ENCODE results near the gene PDS5B.
"Not testable (repeated sequence)": the region's sequence is repeated elsewhere in the genome, so short reads cannot be mapped to it uniquely, and the experiment has no call there.

PDS5B gene

GRCh38 chr13:32728327-32728726 is 142.1 kb downstream of the PDS5B start:
- in situ Hi-C loops (cut with HindIII; ENCODE audit: low pct_unique_long_range_greater_than_20kb, low sequenced_read_pairs) = no loop called here

DNA sequence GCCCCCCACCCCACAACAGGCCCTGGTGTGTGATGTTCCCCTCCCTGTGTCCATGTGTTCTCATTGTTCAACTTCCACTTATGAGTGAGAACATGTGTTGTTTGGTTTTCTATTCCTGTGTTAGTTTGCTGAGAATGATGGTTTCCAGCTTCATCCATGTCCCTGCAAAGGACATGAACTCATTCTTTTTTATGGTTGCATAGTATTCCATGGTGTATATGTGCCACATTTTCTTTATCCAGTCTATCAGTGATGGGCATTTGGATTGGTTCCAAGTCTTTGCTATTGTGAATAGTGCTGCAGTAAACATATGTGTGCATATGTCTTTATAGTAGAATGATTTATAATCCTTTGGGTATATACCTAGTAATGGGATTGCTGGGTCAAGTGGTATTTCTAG is 142.8 kb downstream of the PDS5B start:
- DNase-seq (ENCODE audit: low read depth in 1 of 2, low spot score in 1 of 2); in situ Hi-C loops (cut with HindIII; ENCODE audit: low pct_unique_long_range_greater_than_20kb, low sequenced_read_pairs): not testable (repeated sequence)

More at GRCh38 chr13:32728327-32728726, 142.1 kb downstream of the PDS5B start:
- TF ChIP-seq JUND (IDR thresholded peaks at IDR 0.05; ENCODE audit: low read depth) = no peak
- DNase-seq (ENCODE audit: low read depth in 1 of 2, low spot score in 1 of 2) = no peak

GRCh38 chr13:32731074-32731473 is 144.8 kb downstream of the PDS5B start:
- in situ Hi-C loops (cut with HindIII; ENCODE audit: low pct_unique_long_range_greater_than_20kb, low sequenced_read_pairs) = no loop called here
- TF ChIP-seq JUND (IDR thresholded peaks at IDR 0.05; ENCODE audit: low read depth) = no peak
- no peak for DNase-seq (ENCODE audit: low read depth in 1 of 2, low spot score in 1 of 2)

GRCh38 chr13:32731576-32731975 is 145.3 kb downstream of the PDS5B start:
- DNase-seq (ENCODE audit: low read depth in 1 of 2, low spot score in 1 of 2) = no peak
- TF ChIP-seq JUND (IDR thresholded peaks at IDR 0.05; ENCODE audit: low read depth) = no peak
- in situ Hi-C loops (cut with HindIII; ENCODE audit: low pct_unique_long_range_greater_than_20kb, low sequenced_read_pairs) = no loop called here

- no peak for TF ChIP-seq JUND (IDR thresholded peaks at IDR 0.05; ENCODE audit: low read depth)
- in situ Hi-C loops (cut with HindIII; ENCODE audit: low pct_unique_long_range_greater_than_20kb, low sequenced_read_pairs) = no loop called here
These were observed 147.4 kb downstream of the PDS5B start for GRCh38 chr13:32733690-32734089.

DNA sequence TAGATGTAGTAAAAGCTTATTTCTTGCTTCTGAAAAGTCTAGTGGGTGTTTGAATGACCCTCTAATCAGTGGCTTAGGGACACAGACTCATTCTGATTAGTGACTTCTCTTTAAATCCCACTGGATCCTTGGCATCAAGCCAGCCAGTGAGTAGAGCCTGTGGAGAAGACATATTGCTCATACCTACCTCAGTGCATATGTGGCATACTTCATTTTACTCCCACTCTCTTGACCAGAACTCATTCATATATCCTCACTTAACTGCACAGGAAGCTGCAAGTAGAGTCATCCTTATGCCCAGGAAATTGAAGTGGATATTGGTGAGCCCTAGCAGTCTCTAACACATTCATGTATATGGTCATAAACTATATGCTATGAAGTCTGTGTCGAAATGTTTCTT is 148.3 kb downstream of the PDS5B start:
- TF ChIP-seq JUND (IDR thresholded peaks at IDR 0.05; ENCODE audit: low read depth) = no peak
- in situ Hi-C loops (cut with HindIII; ENCODE audit: low pct_unique_long_range_greater_than_20kb, low sequenced_read_pairs) = no loop called here
- DNase-seq (ENCODE audit: low read depth in 1 of 2, low spot score in 1 of 2) = no peak

More at GRCh38 chr13:32733690-32734089, 147.4 kb downstream of the PDS5B start:
- DNase-seq (ENCODE audit: low read depth in 1 of 2, low spot score in 1 of 2) = no peak

- TF ChIP-seq JUND (IDR thresholded peaks at IDR 0.05; ENCODE audit: low read depth) = no peak
- in situ Hi-C loops (cut with HindIII; ENCODE audit: low pct_unique_long_range_greater_than_20kb, low sequenced_read_pairs) = no loop called here
- DNase-seq (ENCODE audit: low read depth in 1 of 2, low spot score in 1 of 2) = no peak
These were observed 149.6 kb downstream of the PDS5B start for GRCh38 chr13:32735859-32736258.

- DNase-seq (ENCODE audit: low read depth in 1 of 2, low spot score in 1 of 2) = no peak
- in situ Hi-C loops (cut with HindIII; ENCODE audit: low pct_unique_long_range_greater_than_20kb, low sequenced_read_pairs) = no loop called here
- no peak for TF ChIP-seq JUND (IDR thresholded peaks at IDR 0.05; ENCODE audit: low read depth)
These were observed 150.4 kb downstream of the PDS5B start for GRCh38 chr13:32736648-32737047.

DNA sequence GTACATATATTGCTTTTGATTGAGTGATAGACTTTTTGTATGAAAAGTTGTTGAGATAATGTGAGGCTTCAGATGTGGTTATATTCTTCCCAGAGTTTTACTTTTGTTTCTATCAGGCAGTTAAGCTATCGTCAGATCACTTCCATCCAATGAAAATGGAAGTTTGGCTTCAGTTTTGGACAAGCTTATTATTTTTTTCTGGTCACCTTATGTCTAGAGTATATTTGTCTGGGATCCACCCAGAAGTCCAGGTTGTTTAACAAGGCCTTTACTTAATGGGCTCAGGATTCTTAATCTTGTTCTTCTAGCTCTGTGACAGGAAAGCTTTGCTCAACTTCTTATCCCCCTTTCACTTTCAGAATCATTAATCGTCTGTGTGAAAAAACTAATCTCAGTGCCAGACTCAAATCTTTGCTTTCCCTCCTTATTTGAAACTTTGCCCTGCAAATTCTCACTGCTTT is 150.9 kb downstream of the PDS5B start:
- no peak for TF ChIP-seq JUND (IDR thresholded peaks at IDR 0.05; ENCODE audit: low read depth)
- no peak for DNase-seq (ENCODE audit: low read depth in 1 of 2, low spot score in 1 of 2)
- in situ Hi-C loops (cut with HindIII; ENCODE audit: low pct_unique_long_range_greater_than_20kb, low sequenced_read_pairs) = no loop called here

DNA sequence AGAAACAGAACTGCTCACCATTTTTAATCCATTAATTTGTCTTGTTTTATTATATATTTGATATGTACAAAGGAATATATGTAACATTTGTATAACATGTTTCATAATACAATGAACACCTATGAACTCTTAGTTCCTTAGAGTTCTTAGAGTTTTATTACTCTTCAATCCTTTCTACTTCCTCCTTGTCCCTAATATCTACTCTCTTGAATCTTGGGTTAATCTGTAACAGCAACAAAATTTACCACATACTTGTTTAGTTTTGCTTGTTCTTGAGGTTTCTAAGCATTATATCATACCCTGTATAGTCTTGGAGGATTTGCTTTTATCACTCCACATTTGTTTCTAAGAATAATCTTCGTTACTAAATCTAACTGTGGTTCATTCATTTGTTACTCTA is 151.4 kb downstream of the PDS5B start:
- TF ChIP-seq JUND (IDR thresholded peaks at IDR 0.05; ENCODE audit: low read depth) = no peak
- DNase-seq (ENCODE audit: low read depth in 1 of 2, low spot score in 1 of 2) = no peak
- in situ Hi-C loops (cut with HindIII; ENCODE audit: low pct_unique_long_range_greater_than_20kb, low sequenced_read_pairs) = no loop called here

DNA sequence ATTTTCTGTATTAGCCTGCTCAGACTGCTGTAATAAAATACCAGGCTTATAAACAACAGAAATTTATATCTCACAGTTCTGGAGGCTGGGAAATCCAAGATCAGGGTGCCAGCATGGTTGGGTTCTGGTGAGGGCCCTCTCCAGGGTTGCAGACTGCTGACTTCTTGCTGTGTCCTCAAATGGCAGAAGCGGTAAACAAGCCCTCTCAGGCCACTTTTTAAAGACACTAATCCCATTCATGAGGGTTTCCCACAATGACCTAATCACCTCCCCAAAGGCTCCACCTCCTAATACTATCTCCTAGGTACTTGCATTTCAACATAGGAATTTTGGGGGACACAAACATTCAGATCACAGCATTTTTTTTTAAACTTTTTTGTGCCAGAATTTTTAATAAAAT is 159.3 kb downstream of the PDS5B start:
- in situ Hi-C loops (cut with HindIII; ENCODE audit: low pct_unique_long_range_greater_than_20kb, low sequenced_read_pairs) = no loop called here
- no peak for TF ChIP-seq JUND (IDR thresholded peaks at IDR 0.05; ENCODE audit: low read depth)
- no peak for DNase-seq (ENCODE audit: low read depth in 1 of 2, low spot score in 1 of 2)

DNA sequence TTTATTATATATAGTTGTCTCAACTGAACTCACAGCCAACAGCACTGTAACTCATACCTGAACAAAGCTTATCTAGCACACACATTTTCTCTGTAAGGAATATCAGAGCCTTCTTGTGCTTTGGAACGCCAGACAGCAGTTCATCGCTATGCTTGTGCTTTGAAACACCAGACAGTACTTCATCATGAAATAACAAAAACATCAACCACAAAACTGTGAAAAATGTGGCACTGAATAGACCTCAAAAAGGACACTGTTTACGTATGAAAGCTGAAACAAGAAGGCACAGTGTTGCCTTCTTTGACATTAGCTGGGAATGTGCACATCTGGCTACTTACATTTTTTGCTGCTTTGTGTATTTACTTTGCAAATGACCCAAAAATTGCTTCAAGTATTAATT is 160.2 kb downstream of the PDS5B start:
- in situ Hi-C loops (cut with HindIII; ENCODE audit: low pct_unique_long_range_greater_than_20kb, low sequenced_read_pairs) = no loop called here
- no peak for TF ChIP-seq JUND (IDR thresholded peaks at IDR 0.05; ENCODE audit: low read depth)
- DNase-seq (ENCODE audit: low read depth in 1 of 2, low spot score in 1 of 2) = no peak

DNA sequence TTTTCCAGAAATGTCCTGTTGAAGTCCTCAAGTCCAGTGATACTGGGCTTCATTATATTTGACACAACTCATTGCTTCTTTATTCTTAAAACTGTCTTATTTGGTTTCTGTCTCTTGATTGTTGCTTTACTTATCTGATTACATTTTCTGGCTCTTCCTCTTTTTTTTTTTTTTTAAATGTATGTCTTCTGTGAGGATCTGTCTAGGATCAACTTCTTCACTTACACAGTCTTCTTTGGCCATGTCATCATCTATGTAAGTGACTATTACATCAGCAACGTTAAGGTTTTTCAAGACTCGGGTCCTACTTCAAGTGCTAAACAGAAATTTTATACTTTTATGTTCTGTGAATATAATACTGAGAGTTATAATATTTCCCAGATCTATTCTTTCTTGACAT is 162.1 kb downstream of the PDS5B start:
- DNase-seq (ENCODE audit: low read depth in 1 of 2, low spot score in 1 of 2) = no peak
- TF ChIP-seq JUND (IDR thresholded peaks at IDR 0.05; ENCODE audit: low read depth) = no peak
- in situ Hi-C loops (cut with HindIII; ENCODE audit: low pct_unique_long_range_greater_than_20kb, low sequenced_read_pairs) = no loop called here

DNA sequence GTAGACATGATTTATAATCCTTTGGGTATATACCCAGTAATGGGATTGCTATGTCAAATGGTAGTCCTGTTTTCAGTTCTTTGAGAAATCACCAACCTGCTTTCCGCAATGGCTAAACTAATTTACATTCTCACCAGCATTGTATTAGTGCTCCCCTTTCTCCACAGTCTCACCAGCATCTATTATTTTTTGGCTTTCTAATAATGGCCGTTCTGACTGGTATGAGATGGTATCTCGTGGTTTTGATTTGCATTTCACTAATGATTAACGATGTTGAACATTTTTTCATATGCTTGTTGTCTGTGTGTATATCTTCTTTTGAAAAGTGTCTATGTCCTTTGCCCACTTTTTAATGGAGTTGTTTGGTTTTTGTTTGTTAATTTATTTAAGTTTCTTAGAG is 165.1 kb downstream of the PDS5B start:
- no peak for TF ChIP-seq JUND (IDR thresholded peaks at IDR 0.05; ENCODE audit: low read depth)
- in situ Hi-C loops (cut with HindIII; ENCODE audit: low pct_unique_long_range_greater_than_20kb, low sequenced_read_pairs) = no loop called here
- no peak for DNase-seq (ENCODE audit: low read depth in 1 of 2, low spot score in 1 of 2)
